ENCODE results near the gene ADGRE1. TPM values are rescaled to one million over a fixed set of nuclear protein-coding genes. Genes with fewer than 3 reads are reported as not detected.

ADGRE1 gene
- polyA plus RNA-seq, 1 donor (not counting 4 experiments of a cell fraction or from before 2014, with no cell fraction given): not detected

DNA sequence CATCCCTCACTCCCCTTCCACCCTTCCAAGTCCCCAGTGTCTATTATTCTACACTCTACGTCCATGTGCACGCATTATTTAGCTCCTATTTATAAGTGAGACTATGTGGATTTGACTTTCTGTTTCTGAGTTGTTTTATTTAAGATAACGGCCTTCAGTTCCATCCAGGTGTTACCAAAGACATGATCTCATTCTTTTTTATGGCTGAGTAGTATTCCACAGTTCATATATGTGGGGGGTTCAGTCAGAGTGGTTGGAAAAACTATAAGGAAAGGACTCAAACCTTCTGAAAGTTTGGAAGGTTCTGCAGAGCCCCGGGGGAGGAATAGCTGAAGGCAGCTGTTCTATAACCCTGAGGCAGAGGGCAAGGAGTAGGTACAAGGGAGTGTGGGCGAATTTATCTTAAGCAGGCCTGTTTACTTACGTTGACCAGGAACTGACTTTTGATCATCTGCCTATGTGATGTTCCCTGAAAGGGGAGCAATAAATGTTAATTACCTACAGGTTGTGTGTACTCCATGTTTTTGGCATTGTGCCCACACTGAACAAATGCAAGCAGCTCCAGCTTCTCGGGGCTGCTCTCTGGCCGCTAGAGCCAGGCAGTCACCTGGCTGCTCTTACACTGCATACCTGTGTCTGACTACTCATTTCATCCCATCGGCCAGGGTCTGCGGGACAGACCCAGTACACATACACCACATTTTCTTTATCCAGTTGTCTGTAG, 13.5 kb upstream of the ADGRE1 start:
- Histone ChIP-seq H3K9me3 (ENCODE audit: control insufficient read depth, low read depth, low read length) (no peaks in the 10 kb centered on the region), H4K20me1 (ENCODE audit: control insufficient read depth, extremely low read depth, insufficient read depth, low read length) (no peaks in the 10 kb centered on the region), H3K9me1 (ENCODE audit: control insufficient read depth, extremely low read depth, insufficient read depth, low read length) (no peaks in the 10 kb centered on the region), H3K4me3 (ENCODE audit: control insufficient read depth in 2 of 3, extremely low read depth in 1 of 3, insufficient read depth in 2 of 3, low read depth in 1 of 3, low read length in 3 of 3) (no peak overlapping the region), H2AFZ (ENCODE audit: control insufficient read depth, low read length) (no peak overlapping the region), H3K4me1 (ENCODE audit: control insufficient read depth, extremely low read depth, insufficient read depth, low read length) (no peaks in the 10 kb centered on the region), H3K4me2 (ENCODE audit: control insufficient read depth, extremely low read depth, insufficient read depth, low read depth, low read length) (no peak overlapping the region), H3K9ac (ENCODE audit: control insufficient read depth, extremely low read depth, insufficient read depth, low read length) (no peak overlapping the region), H3K79me2 (ENCODE audit: control insufficient read depth, insufficient read depth, low read length) (no peaks in the 10 kb centered on the region), H3K27me3 (ENCODE audit: control insufficient read depth, extremely low read depth, insufficient read depth, low read length) (no peaks in the 10 kb centered on the region), H3K27ac (ENCODE audit: control insufficient read depth, insufficient read depth, low read length) (no peak overlapping the region), H3K36me3 (ENCODE audit: control insufficient read depth in 2 of 2, extremely low read depth in 1 of 2, insufficient read depth in 2 of 2, low read length in 2 of 2) (no peaks in the 10 kb centered on the region)
- dilution Hi-C loops (cut with MboI; ENCODE audit: extremely low pct_ligation_motif_present, low sequenced_read_pairs): no loop called here
- TF ChIP-seq, protein P1, sequence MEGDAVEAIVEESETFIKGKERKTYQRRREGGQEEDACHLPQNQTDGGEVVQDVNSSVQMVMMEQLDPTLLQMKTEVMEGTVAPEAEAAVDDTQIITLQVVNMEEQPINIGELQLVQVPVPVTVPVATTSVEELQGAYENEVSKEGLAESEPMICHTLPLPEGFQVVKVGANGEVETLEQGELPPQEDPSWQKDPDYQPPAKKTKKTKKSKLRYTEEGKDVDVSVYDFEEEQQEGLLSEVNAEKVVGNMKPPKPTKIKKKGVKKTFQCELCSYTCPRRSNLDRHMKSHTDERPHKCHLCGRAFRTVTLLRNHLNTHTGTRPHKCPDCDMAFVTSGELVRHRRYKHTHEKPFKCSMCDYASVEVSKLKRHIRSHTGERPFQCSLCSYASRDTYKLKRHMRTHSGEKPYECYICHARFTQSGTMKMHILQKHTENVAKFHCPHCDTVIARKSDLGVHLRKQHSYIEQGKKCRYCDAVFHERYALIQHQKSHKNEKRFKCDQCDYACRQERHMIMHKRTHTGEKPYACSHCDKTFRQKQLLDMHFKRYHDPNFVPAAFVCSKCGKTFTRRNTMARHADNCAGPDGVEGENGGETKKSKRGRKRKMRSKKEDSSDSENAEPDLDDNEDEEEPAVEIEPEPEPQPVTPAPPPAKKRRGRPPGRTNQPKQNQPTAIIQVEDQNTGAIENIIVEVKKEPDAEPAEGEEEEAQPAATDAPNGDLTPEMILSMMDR (optimal IDR thresholded peaks at IDR 0.05 in 1 of 3, IDR thresholded peaks at IDR 0.05 in 1 of 3, conservative IDR thresholded peaks at IDR 0.05 in 1 of 3; ENCODE audit: extremely low read depth in 1 of 3, insufficient read depth in 2 of 3, low read length in 3 of 3): no peak
- no peak for TF ChIP-seq EZH2 (IDR thresholded peaks at IDR 0.05; ENCODE audit: low read length)
- FAIRE-seq: no peak
- DNase-seq (ENCODE audit: low read depth, low spot score): no peak

DNA sequence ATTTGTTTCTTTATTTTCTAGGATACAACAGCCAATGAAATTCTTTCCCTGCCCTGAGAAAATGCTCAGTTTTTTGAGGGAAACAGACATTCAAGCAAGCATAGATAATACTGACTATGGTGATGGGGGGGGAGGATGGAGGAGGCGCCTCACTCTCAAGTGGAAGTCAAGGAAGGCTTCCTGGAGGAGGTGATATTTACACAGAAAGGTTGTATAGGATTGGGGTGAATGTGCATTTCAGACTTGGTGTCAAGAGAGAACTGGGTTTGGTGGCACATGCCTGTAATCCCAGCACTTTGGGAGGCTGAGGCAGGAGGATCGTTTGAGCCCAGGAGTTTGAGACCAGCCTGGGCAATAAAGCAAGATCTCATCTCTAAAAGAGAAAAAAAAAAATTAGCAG, 12.2 kb upstream of the ADGRE1 start:
- dilution Hi-C loops (cut with MboI; ENCODE audit: extremely low pct_ligation_motif_present, low sequenced_read_pairs): no loop called here
- Histone ChIP-seq H3K9ac (ENCODE audit: control insufficient read depth, extremely low read depth, insufficient read depth, low read length) (no peak overlapping the region), H3K27ac (ENCODE audit: control insufficient read depth, insufficient read depth, low read length) (no peak overlapping the region), H3K9me3 (ENCODE audit: control insufficient read depth, low read depth, low read length) (no peaks in the 10 kb centered on the region), H3K9me1 (ENCODE audit: control insufficient read depth, extremely low read depth, insufficient read depth, low read length) (no peaks in the 10 kb centered on the region), H3K4me3 (ENCODE audit: control insufficient read depth in 2 of 3, extremely low read depth in 1 of 3, insufficient read depth in 2 of 3, low read depth in 1 of 3, low read length in 3 of 3) (no peak overlapping the region), H4K20me1 (ENCODE audit: control insufficient read depth, extremely low read depth, insufficient read depth, low read length) (no peaks in the 10 kb centered on the region), H3K79me2 (ENCODE audit: control insufficient read depth, insufficient read depth, low read length) (no peaks in the 10 kb centered on the region), H3K27me3 (ENCODE audit: control insufficient read depth, extremely low read depth, insufficient read depth, low read length) (no peaks in the 10 kb centered on the region), H3K4me1 (ENCODE audit: control insufficient read depth, extremely low read depth, insufficient read depth, low read length) (no peaks in the 10 kb centered on the region), H2AFZ (ENCODE audit: control insufficient read depth, low read length) (no peak overlapping the region), H3K36me3 (ENCODE audit: control insufficient read depth in 2 of 2, extremely low read depth in 1 of 2, insufficient read depth in 2 of 2, low read length in 2 of 2) (no peaks in the 10 kb centered on the region), H3K4me2 (ENCODE audit: control insufficient read depth, extremely low read depth, insufficient read depth, low read depth, low read length) (no peak overlapping the region)
- TF ChIP-seq, protein P1 (optimal IDR thresholded peaks at IDR 0.05 in 1 of 3, IDR thresholded peaks at IDR 0.05 in 1 of 3, conservative IDR thresholded peaks at IDR 0.05 in 1 of 3; ENCODE audit: extremely low read depth in 1 of 3, insufficient read depth in 2 of 3, low read length in 3 of 3): no peak
- TF ChIP-seq EZH2 (IDR thresholded peaks at IDR 0.05; ENCODE audit: low read length): no peak
- FAIRE-seq (no peak), DNase-seq (ENCODE audit: low read depth, low spot score) (no peak)

Measured in keratinocyte (primary cell).